ENCODE results near the gene SQOR. TPM values are rescaled to one million over a fixed set of nuclear protein-coding genes. Genes with fewer than 3 reads are reported as not detected.

SQOR gene
- total and polyA plus RNA-seq, 2 donors (not counting 1 experiment from before 2014, with no cell fraction given) = 25.6 to 29.1 TPM

DNA sequence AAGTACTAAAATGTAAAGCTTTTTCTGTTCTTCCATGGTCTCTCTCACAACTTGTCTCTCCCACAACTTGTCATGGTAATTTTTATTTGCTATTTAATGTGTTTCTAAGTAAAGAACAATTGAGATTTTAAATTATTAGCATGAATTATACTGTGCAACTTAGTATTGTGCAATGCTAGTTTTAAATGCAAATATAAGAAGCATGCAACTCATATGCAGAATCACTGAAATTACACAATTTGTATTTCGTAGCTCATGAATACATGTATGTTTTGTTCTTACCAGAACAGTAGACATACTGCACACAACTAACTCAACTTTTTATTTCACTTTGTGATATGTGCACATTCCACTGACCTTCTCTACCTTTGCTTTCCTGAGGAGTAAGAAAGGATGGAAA lies 96.5 kb downstream of the SQOR start:
- H3K27me3 ChIP-seq (replicated peaks in 1 of 4; ENCODE audit: control extremely low read depth in 1 of 4, control insufficient read depth in 3 of 4, insufficient read depth in 4 of 4, low read length in 3 of 4) = peaks cover 0 to 11% (median 2%) of the 10 kb centered on the region in 4 experiments
- no peaks in the 10 kb centered on the region for H3K36me3 ChIP-seq (replicated peaks in 1 of 2; ENCODE audit: control extremely low read depth in 1 of 2, control insufficient read depth in 1 of 2, extremely low read depth in 1 of 2, insufficient read depth in 2 of 2, low read length in 1 of 2)
- H3K79me2 ChIP-seq (ENCODE audit: control insufficient read depth, insufficient read depth, low read length) = no peaks in the 10 kb centered on the region
- CTCF ChIA-PET = no interaction called here
- H3K4me2 ChIP-seq (replicated peaks; ENCODE audit: low read depth, low read length, poor library complexity, severe bottlenecking) = no peak overlapping the region
- TF ChIP-seq, protein P1, sequence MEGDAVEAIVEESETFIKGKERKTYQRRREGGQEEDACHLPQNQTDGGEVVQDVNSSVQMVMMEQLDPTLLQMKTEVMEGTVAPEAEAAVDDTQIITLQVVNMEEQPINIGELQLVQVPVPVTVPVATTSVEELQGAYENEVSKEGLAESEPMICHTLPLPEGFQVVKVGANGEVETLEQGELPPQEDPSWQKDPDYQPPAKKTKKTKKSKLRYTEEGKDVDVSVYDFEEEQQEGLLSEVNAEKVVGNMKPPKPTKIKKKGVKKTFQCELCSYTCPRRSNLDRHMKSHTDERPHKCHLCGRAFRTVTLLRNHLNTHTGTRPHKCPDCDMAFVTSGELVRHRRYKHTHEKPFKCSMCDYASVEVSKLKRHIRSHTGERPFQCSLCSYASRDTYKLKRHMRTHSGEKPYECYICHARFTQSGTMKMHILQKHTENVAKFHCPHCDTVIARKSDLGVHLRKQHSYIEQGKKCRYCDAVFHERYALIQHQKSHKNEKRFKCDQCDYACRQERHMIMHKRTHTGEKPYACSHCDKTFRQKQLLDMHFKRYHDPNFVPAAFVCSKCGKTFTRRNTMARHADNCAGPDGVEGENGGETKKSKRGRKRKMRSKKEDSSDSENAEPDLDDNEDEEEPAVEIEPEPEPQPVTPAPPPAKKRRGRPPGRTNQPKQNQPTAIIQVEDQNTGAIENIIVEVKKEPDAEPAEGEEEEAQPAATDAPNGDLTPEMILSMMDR (IDR thresholded peaks at IDR 0.05) = no peak
- no peak for TF ChIP-seq EZH2 (IDR thresholded peaks at IDR 0.05; ENCODE audit: borderline replicate concordance, insufficient read depth, low read depth, low read length, poor library complexity, severe bottlenecking)
- POLR2A ChIA-PET = no interaction called here
- H3K4me3 Mint-ChIP-seq = no peak overlapping the region
- H3K9me3 Mint-ChIP-seq (ENCODE audit: insufficient read depth) = no peaks in the 10 kb centered on the region
- intact Hi-C loops (cut with micrococcal nuclease) = no loop called here
- no peak overlapping the region for H3K27ac ChIP-seq (ENCODE audit: low read length in 2 of 2)
- H3K9ac ChIP-seq (ENCODE audit: low read length) = no peak overlapping the region
- ATAC-seq (ENCODE audit: low read depth) = no peak
- no CpG with 5 or more reads among the region's 1 CpG for WGBS (ENCODE audit: insufficient coverage)
- no peaks in the 10 kb centered on the region for H3K4me1 ChIP-seq (ENCODE audit: control insufficient read depth in 2 of 2, insufficient read depth in 2 of 2, low read length in 2 of 2)
- DNase-seq = no peak
- no peaks in the 10 kb centered on the region for H3K9me3 ChIP-seq (ENCODE audit: control extremely low read depth in 1 of 3, control insufficient read depth in 2 of 3, insufficient read depth in 1 of 3, low read length in 2 of 3)
- H4K20me1 ChIP-seq (ENCODE audit: control insufficient read depth, insufficient read depth, low read length, poor library complexity, severe bottlenecking) = no peaks in the 10 kb centered on the region
- H2AFZ ChIP-seq (ENCODE audit: insufficient read depth, low read depth, low read length, poor library complexity, severe bottlenecking) = no peak overlapping the region
- peaks cover 32% of the 10 kb centered on the region for H3K27me3 Mint-ChIP-seq
- peaks cover 5% of the 10 kb centered on the region for H3K4me1 Mint-ChIP-seq
- no peak overlapping the region for H3K27ac Mint-ChIP-seq
- no peak overlapping the region for H3K4me3 ChIP-seq (ENCODE audit: control extremely low read depth in 1 of 5, extremely low read depth in 1 of 5, insufficient read depth in 1 of 5, low read depth in 2 of 5, low read length in 4 of 5)

DNA sequence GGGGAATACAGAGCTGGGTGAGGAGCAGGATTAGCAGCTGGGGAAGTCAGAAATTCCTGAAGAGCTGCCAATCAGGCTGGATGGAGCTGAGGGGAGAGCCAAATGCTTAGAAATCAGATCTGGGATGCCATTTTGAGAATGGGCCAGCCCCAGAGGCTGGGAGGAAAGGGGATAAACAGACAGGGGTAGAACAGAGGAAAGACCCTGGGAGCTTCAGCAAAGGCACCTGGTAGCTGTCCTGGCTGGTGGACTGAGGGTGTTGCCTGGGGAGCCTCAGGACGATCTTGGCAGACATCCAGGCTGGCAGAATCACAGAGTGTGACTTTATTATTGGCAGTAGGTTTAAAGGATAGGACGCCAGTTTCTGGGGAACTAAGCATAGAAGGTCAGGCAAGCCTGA lies 97.8 kb downstream of the SQOR start:
- no peaks in the 10 kb centered on the region for H3K4me1 ChIP-seq (ENCODE audit: control insufficient read depth in 2 of 2, insufficient read depth in 2 of 2, low read length in 2 of 2)
- WGBS (ENCODE audit: insufficient coverage) = 74% methylated on average over 2 of the region's 2 CpGs
- Mint-ChIP-seq H3K9me3 (ENCODE audit: insufficient read depth) (no peaks in the 10 kb centered on the region), H3K27me3 (peaks cover 33% of the 10 kb centered on the region), H3K4me3 (no peak overlapping the region), H3K27ac (no peak overlapping the region), H3K4me1 (peaks cover 5% of the 10 kb centered on the region)
- TF ChIP-seq EZH2 (IDR thresholded peaks at IDR 0.05; ENCODE audit: borderline replicate concordance, insufficient read depth, low read depth, low read length, poor library complexity, severe bottlenecking) = no peak
- TF ChIP-seq, protein P1 (IDR thresholded peaks at IDR 0.05) = no peak
- peaks cover 0 to 13% (median 2%) of the 10 kb centered on the region in 4 experiments for H3K27me3 ChIP-seq (replicated peaks in 1 of 4; ENCODE audit: control extremely low read depth in 1 of 4, control insufficient read depth in 3 of 4, insufficient read depth in 4 of 4, low read length in 3 of 4)
- no peaks in the 10 kb centered on the region for H3K36me3 ChIP-seq (replicated peaks in 1 of 2; ENCODE audit: control extremely low read depth in 1 of 2, control insufficient read depth in 1 of 2, extremely low read depth in 1 of 2, insufficient read depth in 2 of 2, low read length in 1 of 2)
- no peak overlapping the region for H3K27ac ChIP-seq (ENCODE audit: low read length in 2 of 2)
- no peak overlapping the region for H2AFZ ChIP-seq (ENCODE audit: insufficient read depth, low read depth, low read length, poor library complexity, severe bottlenecking)
- ChIA-PET CTCF (no interaction called here), POLR2A (no interaction called here)
- DNase-seq (no peak), ATAC-seq (ENCODE audit: low read depth) (no peak)
- no peaks in the 10 kb centered on the region for H3K79me2 ChIP-seq (ENCODE audit: control insufficient read depth, insufficient read depth, low read length)
- no peak overlapping the region for H3K4me3 ChIP-seq (ENCODE audit: control extremely low read depth in 1 of 5, extremely low read depth in 1 of 5, insufficient read depth in 1 of 5, low read depth in 2 of 5, low read length in 4 of 5)
- no peak overlapping the region for H3K4me2 ChIP-seq (replicated peaks; ENCODE audit: low read depth, low read length, poor library complexity, severe bottlenecking)
- intact Hi-C loops (cut with micrococcal nuclease) = no loop called here
- H3K9ac ChIP-seq (ENCODE audit: low read length) = no peak overlapping the region
- H3K9me3 ChIP-seq (ENCODE audit: control extremely low read depth in 1 of 3, control insufficient read depth in 2 of 3, insufficient read depth in 1 of 3, low read length in 2 of 3) = no peaks in the 10 kb centered on the region
- H4K20me1 ChIP-seq (ENCODE audit: control insufficient read depth, insufficient read depth, low read length, poor library complexity, severe bottlenecking) = no peaks in the 10 kb centered on the region
